K562 (cell line): ENCODE measurements around the gene SMYD2. TPM values are rescaled to one million over a fixed set of nuclear protein-coding genes. Genes with fewer than 3 reads are reported as not detected.

Experiments
- ATAC-seq: fragments of 200-7000 bp; cut with Tn5 transposase; 3 replicates; pipeline ENCODE4 v1.9.1; 2020; ENCODE audit warnings: moderate library complexity
- BruUV-seq: library from RNA; stranded (reverse); fragments of 400-500 nt; replicated peaks from 2 replicates; lab custom pipeline; 2021; lab: Mats Ljungman, UMichigan
- CTCF ChIA-PET: fragments of 300-600 bp; formaldehyde crosslinking; extraction: SDS; loops from one replicate; lab custom pipeline; 2021; ENCODE audit warnings: low intra/inter-chr PET ratio; lab: Yijun Ruan, JAX
- POLR2A ChIA-PET: fragments of 300-600, 350-650 bp; sonication (Branson Sonifier 250); formaldehyde crosslinking; extraction: SDS; loops from one replicate; lab custom pipeline; 2021; ENCODE audit warnings: antibody characterized with exemption, inconsistent platforms; lab: Yijun Ruan, JAX
- DNase-seq, 4 experiments: peaks; one replicate each; pipeline versions ENCODE4 v3.0.0 to v3.0.0-alpha.2; 2011 to 2018; ENCODE audit warnings: low spot score in 3 of 4, mixed read lengths in 3 of 4; ENCODE audit errors: extremely low read depth in 1 of 4
- FAIRE-seq: peaks from 2 replicates; lab custom pipeline; 2011; peaks lifted over from hg19 to GRCh38; lab: Jason Lieb, UNC
- H2AFZ ChIP-seq: 2 replicates; pipeline ENCODE4 v1.6.0; 2011; ENCODE audit warnings: low read depth, low read length, control low read depth, inconsistent platforms
- H3K27ac ChIP-seq: fragments of 200-600 bp; 3 replicates; pipeline ENCODE4 v1.8.0; 2011; ENCODE audit warnings: low read depth, mild to moderate bottlenecking, control low read depth, inconsistent platforms, low read length, moderate library complexity, mixed read lengths; ENCODE audit errors: extremely low read depth
- H3K27me3 ChIP-seq, 2 experiments: fragments of 300-600 bp in 1 of 2; 2 replicates in 1 of 2; 3 replicates in 1 of 2; pipeline versions ENCODE4 v1.6.0 to v1.8.0; 2011; ENCODE audit warnings: inconsistent platforms in 2 of 2, low read length in 2 of 2, mild to moderate bottlenecking in 1 of 2, mixed read lengths in 1 of 2, moderate library complexity in 1 of 2; ENCODE audit not compliant: control insufficient read depth in 2 of 2, insufficient read depth in 2 of 2
- H3K36me3 ChIP-seq: fragments of 300-600 bp; 3 replicates; pipeline ENCODE4 v1.8.0; 2011; ENCODE audit warnings: mild to moderate bottlenecking, low read length, inconsistent platforms; ENCODE audit not compliant: control insufficient read depth, insufficient read depth
- H3K4me1 ChIP-seq, 2 experiments: fragments of 200-600 bp in 1 of 2; replicated peaks in 1 of 2; 2 replicates in 1 of 2; 3 replicates in 1 of 2; pipeline versions ENCODE4 v1.5.1 to v1.8.0; 2011; ENCODE audit warnings: inconsistent platforms in 2 of 2, low read length in 2 of 2, mild to moderate bottlenecking in 1 of 2, mixed read lengths in 1 of 2, moderate library complexity in 1 of 2; ENCODE audit not compliant: control insufficient read depth in 2 of 2, insufficient read depth in 2 of 2
- H3K4me2 ChIP-seq: 2 replicates; pipeline ENCODE4 v1.6.1; 2011; ENCODE audit warnings: low read length, control low read depth, inconsistent platforms, mixed read lengths; ENCODE audit not compliant: insufficient read depth
- H3K4me3 ChIP-seq: fragments of 200-600 bp; sonication (generic), shearing (Covaris generic); 2 replicates; pipeline ENCODE4 v1.5.1; 2016; ENCODE audit warnings: control low read depth, inconsistent platforms
- H3K79me2 ChIP-seq: fragments of 200-600 bp; 3 replicates; pipeline ENCODE4 v1.8.0; 2011; ENCODE audit warnings: low read length, inconsistent platforms; ENCODE audit not compliant: control insufficient read depth, insufficient read depth
- H3K9ac ChIP-seq, 2 experiments: 2 replicates each; pipeline versions ENCODE4 v1.6.0 to v1.6.1; 2011; ENCODE audit warnings: low read depth in 2 of 2, low read length in 2 of 2, control low read depth in 1 of 2, inconsistent platforms in 1 of 2, mild to moderate bottlenecking in 1 of 2, mixed read lengths in 1 of 2; ENCODE audit not compliant: insufficient read depth in 1 of 2
- H3K9me1 ChIP-seq: one replicate; pipeline ENCODE4 v1.6.0; 2011; ENCODE audit warnings: inconsistent platforms, mild to moderate bottlenecking, low read length, moderate library complexity; ENCODE audit not compliant: control insufficient read depth, insufficient read depth
- H3K9me3 ChIP-seq: replicated peaks from 2 replicates; pipeline ENCODE4 v1.5.1; 2011; ENCODE audit warnings: low read depth, low read length, inconsistent platforms; ENCODE audit not compliant: control insufficient read depth, insufficient read depth
- H4K20me1 ChIP-seq: replicated peaks from 2 replicates; pipeline ENCODE4 v1.6.1; 2011; ENCODE audit warnings: low read length, inconsistent platforms, mixed read lengths; ENCODE audit not compliant: control insufficient read depth, insufficient read depth
- CREB1 ChIP-seq, 2 experiments: sonication (generic) in 1 of 2; formaldehyde crosslinking in 1 of 2; IDR thresholded peaks; 2 replicates each; pipeline versions ENCODE4 v1.6.1 to v1.8.0; 2012 to 2022; ENCODE audit warnings: inconsistent platforms in 1 of 2, mild to moderate bottlenecking in 1 of 2, missing genetic modification reagents in 1 of 2, moderate library complexity in 1 of 2
- ELF1 ChIP-seq: fragments of 200-800 bp; sonication (Bioruptor generic); IDR thresholded peaks from 2 replicates; pipeline ENCODE4 v1.6.1; 2016; ENCODE audit warnings: missing genetic modification characterization, missing compliant biosample characterization
- FOXJ3 ChIP-seq: sonication (generic); formaldehyde crosslinking; IDR thresholded peaks from 2 replicates; pipeline ENCODE4 v1.4.0; 2020; ENCODE audit warnings: mild to moderate bottlenecking, missing genetic modification reagents
- L3MBTL2 ChIP-seq: fragments of 450-650 bp; IDR thresholded peaks from 2 replicates; pipeline ENCODE4 v1.6.1; 2016; ENCODE audit warnings: mild to moderate bottlenecking, moderate library complexity
- MIER1 ChIP-seq: fragments of 450-650 bp; IDR thresholded peaks from 2 replicates; pipeline ENCODE4 v1.6.1; 2016; ENCODE audit warnings: antibody characterized with exemption, mild to moderate bottlenecking, low read depth
- MYBL2 ChIP-seq, 2 experiments: fragments of 450-650 bp in 1 of 2; sonication (generic) in 1 of 2; formaldehyde crosslinking in 1 of 2; IDR thresholded peaks; 2 replicates each; pipeline versions ENCODE4 v1.6.1 to v1.8.1; 2017 to 2022; ENCODE audit warnings: borderline replicate concordance in 1 of 2, inconsistent platforms in 1 of 2, low read depth in 1 of 2, mild to moderate bottlenecking in 1 of 2, missing genetic modification reagents in 1 of 2, moderate library complexity in 1 of 2
- NFIX ChIP-seq: fragments of 250-450 bp; sonication (Bioruptor Pico); IDR thresholded peaks from 2 replicates; pipeline ENCODE4 v1.4.0; 2020; ENCODE audit warnings: low read depth, mild to moderate bottlenecking, moderate library complexity
- NR0B1 ChIP-seq: fragments of 450-650 bp; IDR thresholded peaks from one replicate; pipeline ENCODE4 v1.6.1; 2018; ENCODE audit warnings: mild to moderate bottlenecking, moderate library complexity; ENCODE audit not compliant: partially characterized antibody
- NR4A1 ChIP-seq, 2 experiments: fragments of 250-450 bp in 1 of 2; fragments of 450-650 bp in 1 of 2; sonication (Bioruptor Pico) in 1 of 2; IDR thresholded peaks; 2 replicates each; pipeline versions ENCODE4 v1.4.0 to v1.6.1; 2016 to 2020; ENCODE audit warnings: mild to moderate bottlenecking in 2 of 2, missing compliant biosample characterization in 1 of 2, missing genetic modification characterization in 1 of 2, moderate library complexity in 1 of 2
- RAD51 ChIP-seq: fragments of 450-650 bp; IDR thresholded peaks from 2 replicates; pipeline ENCODE4 v1.7.1; 2016; ENCODE audit warnings: low read depth, mild to moderate bottlenecking, borderline replicate concordance
- SLC30A9 ChIP-seq: fragments of 250-450 bp; sonication (Bioruptor Pico); IDR thresholded peaks from 2 replicates; pipeline ENCODE4 v1.8.0; 2022; ENCODE audit warnings: mild to moderate bottlenecking, moderate library complexity
- SMAD2 ChIP-seq: fragments of 150-350 bp; IDR thresholded peaks from 2 replicates; pipeline ENCODE4 v1.6.1; 2014; ENCODE audit warnings: low read depth, mild to moderate bottlenecking, low read length
- SOX6 ChIP-seq: fragments of 450-650 bp; IDR thresholded peaks from 2 replicates; pipeline ENCODE4 v1.6.1; 2014; ENCODE audit warnings: mild to moderate bottlenecking
- USF1 ChIP-seq: sonication (generic); formaldehyde crosslinking; IDR thresholded peaks from 2 replicates; pipeline ENCODE4 v1.9.0; 2022; ENCODE audit warnings: mild to moderate bottlenecking, missing genetic modification reagents
- WGBS: fragments of 100-300 bp; shearing (Covaris generic); methylation state at CpG from one replicate; pipeline ENCODE4 v1.1.6; 2016; ENCODE audit warnings: low coverage, mixed read lengths; ENCODE audit not compliant: insufficient coverage; ENCODE audit errors: missing lambda C conversion rate; 5-methylcytosine and 5-hydroxymethylcytosine counted together
- in situ Hi-C: fragments of 300-500 bp; cut with MboI; formaldehyde crosslinking; loops from 4 replicates; pipeline ENCODE4 v1.15.0; 2018; ENCODE audit warnings: inconsistent platforms, mixed read lengths
- intact Hi-C: fragments of 100-400 bp; cut with micrococcal nuclease; formaldehyde crosslinking; loops from 2 replicates; pipeline ENCODE4 v1.14.2; 2022
- polyA plus RNA-seq, 8 experiments: library from polyadenylated mRNA; depleted of rRNA in 4 of 8; stranded (reverse) in 5 of 8; unstranded in 3 of 8; fragments of >200 nt; fragmentation: Nextera tagmentation in 2 of 8; fragmentation: Illumina TruSeq in 1 of 8; extraction: Ambion mirVana in 2 of 8; extraction: Trizol in 1 of 8; gene quantifications; 2 replicates each; pipeline versions ENCODE4 v1.2.1 to v1.2.3, GENCODE V29; 2011 to 2014; ENCODE audit warnings: inconsistent platforms in 1 of 8, missing spikeins in 1 of 8
- total RNA-seq, 7 experiments: library from RNA; depleted of rRNA in 6 of 7; stranded (reverse); fragments of >200 nt in 6 of 7; fragmentation: Illumina TruSeq in 2 of 7; extraction: Trizol in 2 of 7; gene quantifications; 2 replicates each; pipeline versions ENCODE4 v1.2.1 to v1.2.3, GENCODE V29; 2011 to 2021; ENCODE audit warnings: low replicate concordance in 1 of 7
- TF ChIP-seq, protein P1 (sequence below): fragments of 450-650 bp; formaldehyde crosslinking; IDR thresholded peaks from 2 replicates; pipeline ENCODE4 v1.4.0; 2022; ENCODE audit warnings: missing genetic modification characterization

SMYD2 gene
- total and polyA plus RNA-seq, 9 of the 15 experiments (the other 6 are each of a cell fraction or from before 2014, with no cell fraction given) = 13.8 to 81.3 (median 39.9) TPM

- H3K9me1 ChIP-seq = no peaks in the 10 kb centered on the region
- no peak for FAIRE-seq
- no peaks in the 10 kb centered on the region for H3K36me3 ChIP-seq
- H3K9me3 ChIP-seq = no peaks in the 10 kb centered on the region
- H3K4me2 ChIP-seq = no peak overlapping the region
- BruUV-seq = no TSS peak
- intact Hi-C loops = no loop called here
- no peak for DNase-seq
- H3K27me3 ChIP-seq = peaks cover 13 to 25% of the 10 kb centered on the region in 2 experiments
- no peak overlapping the region for H3K9ac ChIP-seq
- no peaks in the 10 kb centered on the region for H3K79me2 ChIP-seq
- no peak for ATAC-seq
- WGBS = 17% methylated on average over 4 of the region's 4 CpGs
- no peak overlapping the region for H3K27ac ChIP-seq
- TF ChIP-seq ELF1 (tag) (no peak), NFIX (CRISPR knock-in tag) (no peak), SMAD2 (no peak), L3MBTL2 (no peak), MIER1 (no peak), NR4A1 (CRISPR knock-in tag; IDR thresholded peaks at IDR 0.05) (no peak), NR4A1 (tag; IDR thresholded peaks at IDR 0.05) (no peak), NR0B1 (no peak), USF1 (no peak), RAD51 (no peak), CREB1 (IDR thresholded peaks at IDR 0.05) (no peak), CREB1 (CRISPR knock-in tag; IDR thresholded peaks at IDR 0.05) (no peak), SLC30A9 (CRISPR knock-in tag) (no peak), SOX6 (no peak), MYBL2 (IDR thresholded peaks at IDR 0.05; ENCODE audit: low read depth) (no peak), MYBL2 (CRISPR knock-in tag; IDR thresholded peaks at IDR 0.05; ENCODE audit: borderline replicate concordance) (no peak), FOXJ3 (CRISPR knock-in tag) (no peak)
- TF ChIP-seq, protein P1, sequence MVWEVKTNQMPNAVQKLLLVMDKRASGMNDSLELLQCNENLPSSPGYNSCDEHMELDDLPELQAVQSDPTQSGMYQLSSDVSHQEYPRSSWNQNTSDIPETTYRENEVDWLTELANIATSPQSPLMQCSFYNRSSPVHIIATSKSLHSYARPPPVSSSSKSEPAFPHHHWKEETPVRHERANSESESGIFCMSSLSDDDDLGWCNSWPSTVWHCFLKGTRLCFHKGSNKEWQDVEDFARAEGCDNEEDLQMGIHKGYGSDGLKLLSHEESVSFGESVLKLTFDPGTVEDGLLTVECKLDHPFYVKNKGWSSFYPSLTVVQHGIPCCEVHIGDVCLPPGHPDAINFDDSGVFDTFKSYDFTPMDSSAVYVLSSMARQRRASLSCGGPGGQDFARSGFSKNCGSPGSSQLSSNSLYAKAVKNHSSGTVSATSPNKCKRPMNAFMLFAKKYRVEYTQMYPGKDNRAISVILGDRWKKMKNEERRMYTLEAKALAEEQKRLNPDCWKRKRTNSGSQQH (CRISPR knock-in tag) = no peak
- TF ChIP-seq, all 486 proteins: peak for 0
- in situ Hi-C loops = no loop called here
- no peak overlapping the region for H2AFZ ChIP-seq
- no peak overlapping the region for H3K4me3 ChIP-seq
- POLR2A ChIA-PET = no interaction called here
- CTCF ChIA-PET = no interaction called here
- H4K20me1 ChIP-seq = no peaks in the 10 kb centered on the region
- peaks cover 0 to 23% of the 10 kb centered on the region in 2 experiments; a peak in 3 of 5 replicates for H3K4me1 ChIP-seq
These were observed 82.4 kb downstream of the SMYD2 start for GRCh38 chr1:214363386-214363785.
